GM18520 (cell line): ENCODE data around the gene RPS6KA6.

Source experiments
- ATAC-seq: cut with Tn5 transposase; IDR thresholded peaks from one replicate; pipeline ENCODE4 v1.9.1; 2021; ENCODE audit not compliant: unreplicated experiment

RPS6KA6 gene

DNA sequence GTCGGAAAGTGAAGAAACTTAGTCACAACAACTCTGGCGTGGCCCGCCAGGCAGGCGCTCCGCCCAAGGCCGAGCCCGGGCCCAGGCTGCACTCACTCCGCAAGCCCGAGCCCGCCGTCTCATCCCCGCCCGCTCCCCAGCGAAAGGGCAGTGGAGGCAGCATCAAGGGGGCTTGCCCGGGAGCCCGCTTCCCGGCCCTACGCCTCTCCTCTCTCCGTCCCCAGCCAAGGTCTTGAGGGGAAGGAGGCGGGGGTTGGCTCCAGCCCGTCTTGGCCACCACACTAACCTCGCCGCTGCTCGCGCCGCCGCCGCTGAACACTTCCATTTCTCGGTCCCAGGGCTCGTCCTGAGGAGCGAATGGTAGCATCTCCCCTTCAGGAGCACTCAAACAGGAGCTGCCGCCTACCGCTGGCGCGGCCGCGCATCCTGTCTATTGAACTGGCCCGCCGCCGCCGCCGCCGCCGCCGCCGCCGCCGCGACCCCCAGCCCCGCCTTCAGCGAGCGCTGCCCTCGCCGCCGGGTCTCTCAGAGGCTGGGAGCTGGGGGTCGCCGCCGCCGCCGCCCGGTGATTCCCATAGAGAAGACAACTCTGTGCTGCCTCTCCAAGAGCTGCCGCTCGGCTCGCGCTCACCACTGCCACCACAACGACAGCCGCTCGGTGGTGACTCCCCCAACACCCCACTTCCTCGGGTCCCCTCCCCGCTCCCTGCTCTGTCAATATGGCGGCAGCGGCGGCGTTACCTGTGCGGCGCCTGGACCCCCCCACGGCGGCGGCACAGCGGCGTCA is at the start of gene RPS6KA6:
Gene RPS6KA6, minus strand, starts transcription at position 667 of the 787 bp plus-strand sequence. Its CDS starts 300 bp downstream, at position 367.
- ATAC-seq, result no peak

DNA sequence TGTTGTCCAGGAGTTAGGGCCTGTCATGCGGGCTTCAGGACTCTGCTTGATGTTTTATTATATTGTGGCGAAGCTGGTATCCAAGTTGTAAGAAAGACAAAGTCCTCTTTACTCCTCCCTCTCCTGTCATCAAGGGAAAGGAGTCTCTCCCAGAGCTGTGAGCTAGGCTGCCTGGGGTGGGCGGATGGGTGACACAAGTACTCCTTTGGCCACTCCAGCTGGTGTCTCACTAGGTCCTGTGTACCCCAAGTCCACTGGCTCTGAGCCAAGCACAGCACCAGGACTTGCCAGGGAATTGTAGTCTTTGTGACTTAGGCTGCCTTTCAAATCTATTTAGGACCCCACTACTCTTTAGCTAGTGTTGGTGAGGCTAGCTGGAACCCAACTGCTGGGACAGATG is 36.7 kb upstream of the RPS6KA6 start:
- no peak for ATAC-seq

DNA sequence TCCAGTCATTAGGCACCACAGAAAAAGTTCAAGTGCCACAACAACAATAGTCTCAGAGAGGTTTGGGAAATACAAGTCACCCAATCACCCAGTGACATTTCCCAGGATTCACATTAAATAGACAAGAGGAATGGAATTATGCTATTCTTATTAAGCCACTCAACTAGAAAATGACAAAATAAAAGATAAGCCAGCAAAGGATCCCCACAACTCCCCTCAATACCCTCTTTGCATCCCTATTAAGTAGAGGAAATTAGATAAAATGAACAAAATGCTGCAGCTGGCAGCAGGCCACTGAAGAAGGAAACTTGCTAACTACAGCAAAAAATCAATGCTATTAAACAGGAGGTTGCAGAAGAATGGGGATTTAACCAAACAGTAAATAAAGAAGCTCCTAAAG is 35.3 kb upstream of the RPS6KA6 start:
- no peak for ATAC-seq

DNA sequence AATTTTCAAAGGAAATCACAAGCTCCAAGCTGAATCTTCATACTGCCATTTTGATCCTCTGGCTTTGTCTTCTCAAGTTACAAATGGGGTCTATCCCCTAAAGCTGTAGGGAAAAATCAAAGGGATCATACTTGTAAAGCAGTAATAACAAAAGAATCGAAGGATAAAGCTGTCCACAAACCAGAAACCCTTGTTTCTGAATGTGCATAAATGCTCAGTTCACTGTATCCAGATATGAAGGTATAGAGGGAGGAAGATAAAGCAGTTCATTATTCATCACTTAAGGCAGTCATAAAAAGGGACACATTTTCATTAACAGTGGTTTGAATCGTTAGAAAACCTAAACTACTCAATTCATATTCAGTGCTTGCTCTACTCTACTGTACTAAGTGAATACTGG is 33.2 kb upstream of the RPS6KA6 start:
- no peak for ATAC-seq

GRCh38 chrX:84219551-84219950 is 31.6 kb upstream of the RPS6KA6 start:
- no peak for ATAC-seq

- no peak for ATAC-seq
These were observed 30.7 kb upstream of the RPS6KA6 start for GRCh38 chrX:84218726-84219125.

DNA sequence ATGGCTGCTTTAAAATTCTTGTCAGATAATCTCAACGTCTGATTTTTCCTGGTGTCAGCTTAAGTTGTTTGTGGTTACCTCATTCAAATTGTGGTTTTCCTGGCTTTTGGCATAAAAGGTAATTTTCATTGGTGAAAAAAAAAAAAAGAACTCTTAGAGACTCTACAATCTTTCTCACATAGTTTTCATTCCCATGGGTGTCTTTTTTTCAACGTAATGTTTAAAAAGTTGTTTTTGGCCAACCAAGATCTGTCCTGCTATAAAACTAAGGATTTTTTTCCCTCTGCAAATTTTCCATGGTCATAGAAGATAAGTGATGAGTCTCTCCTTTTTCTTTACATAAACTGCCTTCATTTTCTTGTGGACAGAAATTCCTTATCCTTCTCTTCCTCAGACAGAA is 28.9 kb upstream of the RPS6KA6 start:
- no peak for ATAC-seq

DNA sequence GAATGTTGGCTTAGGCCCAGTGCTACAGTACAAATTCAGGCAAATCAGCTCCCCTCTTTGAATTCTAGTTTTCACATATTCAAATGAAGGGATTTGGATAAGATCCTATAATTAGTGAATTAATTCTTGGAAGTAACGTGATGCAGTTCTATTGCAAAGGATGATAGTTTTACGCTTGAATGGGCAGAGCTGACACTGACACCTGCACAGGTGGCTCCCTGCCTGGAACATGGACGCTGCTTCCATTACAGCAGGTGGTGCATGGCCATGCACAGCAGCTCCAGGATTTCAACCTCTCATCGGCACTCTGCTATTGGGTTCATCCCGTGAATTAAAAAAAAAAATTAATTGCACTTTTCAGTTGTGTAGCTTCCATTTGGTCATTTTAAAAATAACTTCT is 28.4 kb upstream of the RPS6KA6 start:
- no peak for ATAC-seq

- ATAC-seq, result no peak
These were observed 17.3 kb upstream of the RPS6KA6 start for GRCh38 chrX:84205276-84205675.

DNA sequence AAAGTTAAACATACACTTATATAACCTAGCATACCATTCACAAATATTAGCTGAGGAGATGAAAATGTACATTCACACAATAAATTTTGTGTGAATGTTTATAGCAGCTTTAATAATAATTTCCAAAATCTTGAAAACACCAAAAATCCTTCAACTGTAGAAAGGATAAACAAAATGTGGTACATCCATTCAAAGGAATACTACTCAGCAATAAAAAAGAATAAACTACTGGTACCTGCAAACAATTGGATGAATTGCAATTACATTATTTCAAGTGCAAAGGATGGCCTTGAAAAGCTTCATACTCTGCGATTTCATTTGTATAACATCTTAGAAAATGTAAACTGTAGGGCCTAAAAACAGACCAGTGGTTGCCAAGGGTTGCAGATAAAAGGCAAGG is 11.7 kb upstream of the RPS6KA6 start:
- no peak for ATAC-seq

DNA sequence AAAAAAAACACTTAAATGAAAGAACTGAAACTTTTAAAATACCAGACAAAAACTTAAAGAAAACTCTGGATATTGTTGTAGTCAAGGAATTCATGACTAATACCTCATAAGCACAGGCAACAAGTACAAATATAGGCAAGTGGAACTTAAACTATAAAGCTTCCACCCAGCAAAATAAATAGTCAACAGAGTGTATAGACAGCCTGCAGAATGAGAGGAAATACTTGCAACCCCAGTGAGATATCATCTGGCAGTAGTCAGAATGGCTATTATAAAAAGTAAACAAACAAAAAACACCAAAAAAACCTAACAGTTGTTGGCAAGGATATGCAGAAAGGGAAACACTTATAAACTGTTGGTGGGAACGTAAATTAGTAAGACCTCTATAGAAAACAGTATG is 9.6 kb upstream of the RPS6KA6 start:
- ATAC-seq, result no peak

GRCh38 chrX:84192006-84192405 is 4.0 kb upstream of the RPS6KA6 start:
- ATAC-seq, result no peak

- no peak for ATAC-seq
These were observed 1.1 kb upstream of the RPS6KA6 start for GRCh38 chrX:84189125-84189524.

GRCh38 chrX:84188320-84188834 is 378 bp upstream of the RPS6KA6 start:
- no peak for ATAC-seq

DNA sequence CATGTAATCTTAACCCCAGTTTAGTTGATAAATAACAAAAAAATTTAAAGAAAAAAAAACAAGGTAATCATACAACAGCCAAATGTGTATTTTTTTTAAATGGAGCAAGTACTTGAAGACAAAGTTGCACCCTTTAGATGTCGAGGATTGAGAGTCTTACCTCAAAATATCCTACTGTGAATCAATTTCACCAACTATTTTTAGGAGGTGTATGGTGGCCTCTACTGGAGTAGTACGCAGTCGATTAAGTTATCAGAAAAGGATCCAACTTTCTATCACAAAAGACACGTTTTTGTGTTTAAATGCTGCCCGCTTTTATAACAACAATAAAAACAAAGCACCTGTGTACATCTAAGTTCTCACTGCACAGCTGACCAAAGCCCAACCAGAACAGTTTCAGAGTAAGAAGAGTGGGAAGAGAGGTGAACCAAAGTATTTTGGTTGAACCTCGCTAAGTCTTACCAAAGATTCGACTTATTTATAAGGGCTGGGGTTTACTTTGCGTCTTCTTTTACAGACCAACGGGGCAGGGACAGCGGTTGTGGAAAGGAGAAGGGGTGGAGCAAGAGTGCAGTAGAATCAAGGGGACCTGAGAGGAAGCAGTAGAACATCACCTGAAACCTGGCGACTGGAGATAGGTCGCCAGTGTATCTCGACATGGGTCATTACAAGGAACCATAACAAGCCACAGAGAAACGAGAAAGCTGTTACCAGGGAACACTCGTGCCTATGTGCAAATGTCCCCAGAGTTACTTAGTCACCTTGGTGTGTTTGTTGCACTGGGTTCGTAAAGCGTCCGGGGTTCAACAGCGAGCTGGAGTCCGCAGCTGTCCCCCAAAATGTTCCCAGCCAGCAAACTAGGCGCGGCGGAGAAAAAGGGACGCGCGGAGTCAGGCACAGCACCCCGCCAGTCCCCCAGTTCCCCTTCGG is 1.1 kb downstream of the RPS6KA6 start:
- no peak for ATAC-seq

GRCh38 chrX:84182516-84182915 is 5.5 kb downstream of the RPS6KA6 start:
- ATAC-seq, result no peak

DNA sequence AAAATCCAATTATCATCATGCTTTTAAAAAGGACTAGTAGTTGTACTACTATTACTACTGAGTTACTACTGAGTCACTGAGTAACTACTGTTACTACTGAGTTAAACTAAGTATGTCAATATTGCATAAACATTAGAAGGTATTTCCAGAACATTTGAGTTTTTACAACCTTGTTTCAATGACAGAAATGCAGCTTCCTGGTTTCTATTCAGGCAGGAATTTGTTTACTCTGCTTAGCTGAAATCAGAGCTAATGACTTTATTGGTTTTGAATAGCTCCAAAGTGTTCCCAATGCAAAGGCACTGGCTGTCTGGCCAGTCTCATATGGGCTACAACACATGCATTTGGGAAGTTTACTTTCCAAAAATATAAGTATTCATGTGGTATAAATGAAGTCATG is 12.0 kb downstream of the RPS6KA6 start:
- no peak for ATAC-seq

GRCh38 chrX:84175274-84175673 is 12.7 kb downstream of the RPS6KA6 start:
- ATAC-seq, result no peak

- no peak for ATAC-seq
These were observed 13.7 kb downstream of the RPS6KA6 start for GRCh38 chrX:84174348-84174747.

DNA sequence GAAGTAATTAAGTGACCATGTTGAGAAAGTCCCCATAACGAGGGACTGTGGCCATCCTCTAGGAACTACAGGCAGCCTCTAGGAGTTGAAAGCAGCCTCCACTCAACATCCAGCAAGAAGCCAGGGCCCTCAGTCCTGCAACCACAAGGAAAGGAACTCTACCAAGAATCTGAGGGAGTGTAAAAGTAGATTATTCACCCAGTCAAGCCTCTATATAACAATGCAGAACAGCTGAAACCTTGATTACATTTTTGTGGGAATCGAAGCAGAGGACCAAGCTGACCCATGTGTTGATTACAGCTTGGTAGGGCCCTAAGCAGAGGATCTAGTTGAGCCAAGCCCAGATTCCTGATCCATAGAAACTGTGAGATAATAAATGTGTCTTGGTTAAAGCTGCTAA is 17.1 kb downstream of the RPS6KA6 start:
- ATAC-seq, result no peak

DNA sequence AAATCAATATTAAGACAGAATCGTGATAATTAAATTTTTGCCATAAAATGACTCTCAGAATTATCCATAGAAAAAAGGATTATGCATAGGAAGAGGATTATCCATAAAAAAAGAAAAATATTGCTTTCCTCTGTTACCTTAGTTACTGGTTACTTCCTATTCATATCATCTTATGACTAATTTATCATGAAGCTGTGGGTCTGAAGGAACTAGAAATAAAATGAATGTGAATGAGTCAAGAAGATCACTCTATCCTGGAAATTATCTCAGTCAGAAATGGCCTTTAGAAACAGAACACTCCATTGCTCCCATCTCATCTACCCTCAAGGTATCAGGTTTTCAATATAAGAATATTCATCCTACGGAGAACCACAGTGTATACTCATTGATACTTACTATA is 19.4 kb downstream of the RPS6KA6 start:
- no peak for ATAC-seq

DNA sequence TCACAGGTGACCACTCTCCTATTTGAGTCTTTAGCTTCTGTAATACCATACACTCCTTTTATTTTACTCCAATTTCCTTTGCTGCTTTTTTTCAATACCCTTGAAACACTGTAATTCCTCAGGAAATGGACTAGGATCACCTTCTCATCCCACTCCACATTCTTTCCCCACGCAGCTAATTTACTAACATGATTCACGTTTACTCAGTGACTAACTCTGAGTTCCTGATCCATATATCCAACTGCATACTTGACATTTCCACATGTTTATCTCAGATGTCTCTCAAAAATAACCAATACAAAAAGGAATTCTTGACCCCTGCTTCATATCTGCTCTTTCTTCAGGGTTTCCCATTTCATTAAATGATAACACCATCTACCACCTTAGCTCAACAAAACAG is 19.9 kb downstream of the RPS6KA6 start:
- ATAC-seq, result no peak
